ENCODE measurements around the gene RGPD3. TPM values are rescaled to one million over a fixed set of nuclear protein-coding genes. Genes with fewer than 3 reads are reported as not detected.
"Not testable (repeated sequence)": the region's sequence is repeated elsewhere in the genome, so short reads cannot be mapped to it uniquely, and the experiment has no call there.

RGPD3 gene
- total and polyA plus RNA-seq, 2 experiments from 2014 or later: 0.27 TPM; not detected in 1

- WGBS (ENCODE audit: low lambda C conversion rate, missing lambda C conversion rate): 83% methylated on average over 1 of the region's 4 CpGs
These were observed 9.4 kb upstream of the RGPD3 start for GRCh38 chr2:106477647-106478046.

GRCh38 chr2:106470658-106471057 is 2.4 kb upstream of the RGPD3 start:
- 0% methylated on average over 3 of the region's 4 CpGs for WGBS (ENCODE audit: low lambda C conversion rate, missing lambda C conversion rate)
- DNase-seq (ENCODE audit: low spot score); H4K20me1 ChIP-seq (ENCODE audit: insufficient read depth, poor library complexity, severe bottlenecking): not testable (repeated sequence)

More at GRCh38 chr2:106477647-106478046, 9.4 kb upstream of the RGPD3 start:
- H2AFZ ChIP-seq; H3K79me2 ChIP-seq; H3K4me3 ChIP-seq; H3K4me1 ChIP-seq (ENCODE audit: insufficient read depth); H3K36me3 ChIP-seq (replicated peaks; ENCODE audit: insufficient read depth, low read depth); H3K27me3 ChIP-seq; DNase-seq (ENCODE audit: low spot score); H4K20me1 ChIP-seq (ENCODE audit: insufficient read depth, poor library complexity, severe bottlenecking); H3K27ac ChIP-seq; H3K9me2 ChIP-seq (replicated peaks; ENCODE audit: insufficient read depth); H3K9me3 ChIP-seq (ENCODE audit: low read depth); H3K4me2 ChIP-seq: not testable (repeated sequence)

GRCh38 chr2:106467516-106467915 is 697 bp downstream of the RGPD3 start:
- WGBS (ENCODE audit: low lambda C conversion rate, missing lambda C conversion rate): no CpG with 5 or more reads among the region's 49 CpGs
- H2AFZ ChIP-seq; H3K79me2 ChIP-seq; H3K27me3 ChIP-seq; H3K4me2 ChIP-seq; H3K27ac ChIP-seq; H3K36me3 ChIP-seq (replicated peaks; ENCODE audit: insufficient read depth, low read depth); H3K9me2 ChIP-seq (replicated peaks; ENCODE audit: insufficient read depth); H3K4me1 ChIP-seq (ENCODE audit: insufficient read depth); H4K20me1 ChIP-seq (ENCODE audit: insufficient read depth, poor library complexity, severe bottlenecking); H3K9me3 ChIP-seq (ENCODE audit: low read depth); DNase-seq (ENCODE audit: low spot score); H3K4me3 ChIP-seq: not testable (repeated sequence)

More at GRCh38 chr2:106470658-106471057, 2.4 kb upstream of the RGPD3 start:
- H3K9me3 ChIP-seq (ENCODE audit: low read depth); H3K36me3 ChIP-seq (replicated peaks; ENCODE audit: insufficient read depth, low read depth); H3K4me2 ChIP-seq; H3K27ac ChIP-seq; H3K4me1 ChIP-seq (ENCODE audit: insufficient read depth); H3K4me3 ChIP-seq; H2AFZ ChIP-seq; H3K27me3 ChIP-seq; H3K79me2 ChIP-seq; H3K9me2 ChIP-seq (replicated peaks; ENCODE audit: insufficient read depth): not testable (repeated sequence)
- peak; percentile 35 for TF ChIP-seq CTCF (IDR thresholded peaks at IDR 0.05; ENCODE audit: poor library complexity)

GRCh38 chr2:106461882-106462281 is 6.3 kb downstream of the RGPD3 start:
- not testable (repeated sequence) for H3K79me2 ChIP-seq; DNase-seq (ENCODE audit: low spot score)
- 54% methylated on average over 10 of the region's 10 CpGs for WGBS (ENCODE audit: low lambda C conversion rate, missing lambda C conversion rate)

GRCh38 chr2:106390680-106391079 is 77.5 kb downstream of the RGPD3 start:
- not testable (repeated sequence) for H3K36me3 ChIP-seq (replicated peaks; ENCODE audit: insufficient read depth, low read depth); H3K27me3 ChIP-seq; H2AFZ ChIP-seq; H3K4me2 ChIP-seq; H3K9me2 ChIP-seq (replicated peaks; ENCODE audit: insufficient read depth); H3K9me3 ChIP-seq (ENCODE audit: low read depth); H3K4me3 ChIP-seq; H3K4me1 ChIP-seq (ENCODE audit: insufficient read depth); H3K27ac ChIP-seq; DNase-seq (ENCODE audit: low spot score); H4K20me1 ChIP-seq (ENCODE audit: insufficient read depth, poor library complexity, severe bottlenecking); H3K79me2 ChIP-seq
- 77% methylated on average over 5 of the region's 5 CpGs for WGBS (ENCODE audit: low lambda C conversion rate, missing lambda C conversion rate)

More at GRCh38 chr2:106461882-106462281, 6.3 kb downstream of the RGPD3 start:
- H2AFZ ChIP-seq; H3K4me1 ChIP-seq (ENCODE audit: insufficient read depth); H3K27ac ChIP-seq; H3K27me3 ChIP-seq; H3K36me3 ChIP-seq (replicated peaks; ENCODE audit: insufficient read depth, low read depth); H4K20me1 ChIP-seq (ENCODE audit: insufficient read depth, poor library complexity, severe bottlenecking); H3K4me3 ChIP-seq; H3K9me3 ChIP-seq (ENCODE audit: low read depth); H3K9me2 ChIP-seq (replicated peaks; ENCODE audit: insufficient read depth); H3K4me2 ChIP-seq: not testable (repeated sequence)
- peak; percentile 27 for TF ChIP-seq CTCF (IDR thresholded peaks at IDR 0.05; ENCODE audit: poor library complexity)

- H3K4me2 ChIP-seq: peak overlapping the region; percentile 42
- not testable (repeated sequence) for H3K79me2 ChIP-seq; H4K20me1 ChIP-seq (ENCODE audit: insufficient read depth, poor library complexity, severe bottlenecking); DNase-seq (ENCODE audit: low spot score); H3K36me3 ChIP-seq (replicated peaks; ENCODE audit: insufficient read depth, low read depth); H3K4me3 ChIP-seq; H3K9me3 ChIP-seq (ENCODE audit: low read depth); H3K9me2 ChIP-seq (replicated peaks; ENCODE audit: insufficient read depth); H2AFZ ChIP-seq; H3K27me3 ChIP-seq; H3K4me1 ChIP-seq (ENCODE audit: insufficient read depth)
- H3K27ac ChIP-seq: peak overlapping the region; percentile 33
- 65% methylated on average over 7 of the region's 7 CpGs for WGBS (ENCODE audit: low lambda C conversion rate, missing lambda C conversion rate)
These were observed 79.3 kb downstream of the RGPD3 start for GRCh38 chr2:106388814-106389410.

- H3K27ac ChIP-seq: peak overlapping the region; percentile 77
- not testable (repeated sequence) for H4K20me1 ChIP-seq (ENCODE audit: insufficient read depth, poor library complexity, severe bottlenecking); H3K9me3 ChIP-seq (ENCODE audit: low read depth); H3K4me3 ChIP-seq; H3K4me2 ChIP-seq; H3K36me3 ChIP-seq (replicated peaks; ENCODE audit: insufficient read depth, low read depth); H3K79me2 ChIP-seq; H2AFZ ChIP-seq; H3K27me3 ChIP-seq; H3K9me2 ChIP-seq (replicated peaks; ENCODE audit: insufficient read depth); H3K4me1 ChIP-seq (ENCODE audit: insufficient read depth)
- WGBS (ENCODE audit: low lambda C conversion rate, missing lambda C conversion rate): 80% methylated on average over 8 of the region's 8 CpGs
- DNase-seq (ENCODE audit: low spot score): peak; percentile 21
These were observed 83.7 kb downstream of the RGPD3 start for GRCh38 chr2:106384548-106384947.

- WGBS (ENCODE audit: low lambda C conversion rate, missing lambda C conversion rate): 83% methylated on average over 4 of the region's 4 CpGs
- H3K4me3 ChIP-seq; H3K4me1 ChIP-seq (ENCODE audit: insufficient read depth); H3K27me3 ChIP-seq; H4K20me1 ChIP-seq (ENCODE audit: insufficient read depth, poor library complexity, severe bottlenecking); H2AFZ ChIP-seq; H3K27ac ChIP-seq; H3K4me2 ChIP-seq; H3K79me2 ChIP-seq; H3K9me3 ChIP-seq (ENCODE audit: low read depth); H3K9me2 ChIP-seq (replicated peaks; ENCODE audit: insufficient read depth); H3K36me3 ChIP-seq (replicated peaks; ENCODE audit: insufficient read depth, low read depth); DNase-seq (ENCODE audit: low spot score): not testable (repeated sequence)
These were observed 86.3 kb downstream of the RGPD3 start for GRCh38 chr2:106381867-106382266.
